Upper lobe of left lung (tissue), 6 donors: ENCODE data around the gene FAM13B. TPM values are rescaled to one million over a fixed set of nuclear protein-coding genes. Genes with fewer than 3 reads are reported as not detected.
"Not testable (repeated sequence)": the region's sequence is repeated elsewhere in the genome, so short reads cannot be mapped to it uniquely, and the experiment has no call there.

Experiments
- ATAC-seq, 2 donors: fragments of 200-7000 bp; cut with Tn5 transposase; one replicate each; pipeline ENCODE4 v1.9.1; 2022; ENCODE audit warnings: mild to moderate bottlenecking in 2 of 2, moderate library complexity in 2 of 2; ENCODE audit not compliant: low FRiP score in 2 of 2
- DNase-seq, 2 donors: peaks; one replicate each; pipeline ENCODE4 v3.0.0-alpha.2; 2019 to 2020
- H3K27ac ChIP-seq, 4 donors: fragments of 200-600 bp; sonication (generic); one replicate each; pipeline ENCODE4 v1.5.1; 2016 to 2019
- H3K27me3 ChIP-seq, 4 donors: fragments of 200-600 bp; sonication (generic); one replicate each; pipeline ENCODE4 v1.5.1; 2017 to 2019
- H3K36me3 ChIP-seq, 4 donors: fragments of 200-600 bp; sonication (generic); one replicate each; pipeline ENCODE4 v1.5.1; 2016 to 2019
- H3K4me1 ChIP-seq, 4 donors: fragments of 200-600 bp; sonication (generic); one replicate each; pipeline ENCODE4 v1.5.1; 2018 to 2019
- H3K4me3 ChIP-seq, 4 donors: fragments of 200-600 bp; sonication (generic); one replicate each; pipeline ENCODE4 v1.5.1; 2017 to 2019; ENCODE audit warnings: mild to moderate bottlenecking in 2 of 4, moderate library complexity in 1 of 4
- H3K9me3 ChIP-seq, 4 donors: fragments of 200-600 bp; sonication (generic); one replicate each; pipeline ENCODE4 v1.5.1; 2018 to 2019
- EP300 ChIP-seq, 4 donors: sonication (generic); formaldehyde crosslinking; IDR thresholded peaks; one replicate each; pipeline ENCODE4 v1.5.1; 2017; ENCODE audit warnings: antibody characterized with exemption in 4 of 4, control low read depth in 2 of 4
- POLR2A ChIP-seq, 4 donors: fragments of 450-650 bp; IDR thresholded peaks; one replicate each; pipeline ENCODE4 v1.5.1; 2016 to 2017; ENCODE audit warnings: antibody characterized with exemption in 4 of 4, mild to moderate bottlenecking in 2 of 4
- POLR2AphosphoS5 ChIP-seq, 2 donors: sonication (generic); formaldehyde crosslinking; IDR thresholded peaks; one replicate each; pipeline ENCODE4 v1.5.1; 2017; ENCODE audit warnings: antibody characterized with exemption in 2 of 2
- WGBS, 2 donors: methylation state at CpG; one replicate each; pipeline ENCODE4 v1.1.5; 2017 to 2018; 5-methylcytosine and 5-hydroxymethylcytosine counted together
- total RNA-seq, 6 donors: library from RNA; depleted of rRNA in 4 of 6; stranded (reverse); fragments of >200 nt in 4 of 6; gene quantifications; one replicate each; pipeline versions ENCODE4 v1.1.0 to v1.2.1, GENCODE V29; 2016 to 2021
- TF ChIP-seq, protein P1 (sequence below), 6 experiments: fragments of 450-650 bp in 4 of 6; fragments of 200-600 bp in 2 of 6; sonication (generic) in 2 of 6; IDR thresholded peaks; one replicate each; pipeline ENCODE4 v1.5.1; 2016 to 2019; ENCODE audit warnings: antibody characterized with exemption in 6 of 6
- donor health status: DM: no; HTN: no; CAD: no; lungs with moderate emphysema.
- donor health status: DM: no; HTN: yes; CAD: no; lungs with severe emphysema.

FAM13B gene
- total RNA-seq, 6 donors from 2014 or later = 27.1 to 62.9 (median 40.7) TPM

DNA sequence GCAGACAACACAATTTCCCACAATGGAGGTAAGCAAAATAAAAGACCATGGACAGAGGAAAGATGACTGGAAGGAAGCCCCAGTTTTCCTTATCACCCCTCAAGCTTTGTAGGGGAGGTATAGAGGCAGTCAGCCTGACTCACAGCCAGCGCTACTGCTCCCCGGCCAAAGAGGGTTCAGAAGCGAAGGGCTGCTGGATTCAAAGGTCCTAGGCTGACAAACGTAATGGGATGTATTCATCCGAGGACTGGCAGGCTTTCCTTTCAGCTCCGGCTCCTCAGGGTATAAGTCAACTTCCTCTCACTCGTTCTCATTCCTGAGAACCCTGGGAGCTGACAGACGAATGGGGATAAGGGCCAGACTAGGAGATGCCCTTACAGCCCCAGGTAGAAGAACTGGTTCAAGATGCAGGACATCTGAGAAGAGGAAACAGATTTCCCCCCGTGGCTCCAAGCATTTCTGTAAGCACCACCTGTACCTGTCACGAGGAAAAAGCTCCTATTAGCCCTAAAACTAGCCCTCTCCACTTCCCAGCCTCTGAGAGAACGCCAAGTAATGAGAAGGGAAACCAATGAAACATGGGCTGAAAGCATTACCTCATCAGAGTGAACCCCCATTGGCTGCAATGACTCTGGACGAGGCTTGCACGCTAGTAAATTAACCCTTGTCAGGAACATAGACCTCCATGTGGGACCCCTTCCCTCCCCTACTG, 22.1 kb upstream of the FAM13B start:
- Histone ChIP-seq H3K36me3 (no peaks in the 10 kb centered on the region), H3K27me3 (no peaks in the 10 kb centered on the region), H3K9me3 (no peaks in the 10 kb centered on the region), H3K27ac (no peak overlapping the region), H3K4me1 (no peaks in the 10 kb centered on the region), H3K4me3 (no peak overlapping the region)
- TF ChIP-seq POLR2A (IDR thresholded peaks at IDR 0.05) (no peak), EP300 (IDR thresholded peaks at IDR 0.05) (no peak), POLR2AphosphoS5 (IDR thresholded peaks at IDR 0.05) (no peak)
- TF ChIP-seq, protein P1, sequence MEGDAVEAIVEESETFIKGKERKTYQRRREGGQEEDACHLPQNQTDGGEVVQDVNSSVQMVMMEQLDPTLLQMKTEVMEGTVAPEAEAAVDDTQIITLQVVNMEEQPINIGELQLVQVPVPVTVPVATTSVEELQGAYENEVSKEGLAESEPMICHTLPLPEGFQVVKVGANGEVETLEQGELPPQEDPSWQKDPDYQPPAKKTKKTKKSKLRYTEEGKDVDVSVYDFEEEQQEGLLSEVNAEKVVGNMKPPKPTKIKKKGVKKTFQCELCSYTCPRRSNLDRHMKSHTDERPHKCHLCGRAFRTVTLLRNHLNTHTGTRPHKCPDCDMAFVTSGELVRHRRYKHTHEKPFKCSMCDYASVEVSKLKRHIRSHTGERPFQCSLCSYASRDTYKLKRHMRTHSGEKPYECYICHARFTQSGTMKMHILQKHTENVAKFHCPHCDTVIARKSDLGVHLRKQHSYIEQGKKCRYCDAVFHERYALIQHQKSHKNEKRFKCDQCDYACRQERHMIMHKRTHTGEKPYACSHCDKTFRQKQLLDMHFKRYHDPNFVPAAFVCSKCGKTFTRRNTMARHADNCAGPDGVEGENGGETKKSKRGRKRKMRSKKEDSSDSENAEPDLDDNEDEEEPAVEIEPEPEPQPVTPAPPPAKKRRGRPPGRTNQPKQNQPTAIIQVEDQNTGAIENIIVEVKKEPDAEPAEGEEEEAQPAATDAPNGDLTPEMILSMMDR (IDR thresholded peaks at IDR 0.05) = no peak
- 30 to 35% methylated on average over 11 to 13 of the region's 13 CpGs for WGBS, 2 donors
- DNase-seq (no peak), ATAC-seq (no peak)

- no peaks in the 10 kb centered on the region for H3K4me1 ChIP-seq
- no peaks in the 10 kb centered on the region for H3K9me3 ChIP-seq
- TF ChIP-seq, protein P1 (IDR thresholded peaks at IDR 0.05) = no peak
- no peak overlapping the region for H3K27ac ChIP-seq
- no peak for DNase-seq
- no peak overlapping the region for H3K4me3 ChIP-seq
- no peaks in the 10 kb centered on the region for H3K36me3 ChIP-seq
- no peak for ATAC-seq
- H3K27me3 ChIP-seq = no peaks in the 10 kb centered on the region
- 38 to 40% methylated on average over 3 of the region's 3 CpGs for WGBS, 2 donors
Observed at GRCh38 chr5:138054206-138054605, 21.3 kb upstream of the FAM13B start.

- Histone ChIP-seq H3K4me3 (no peak overlapping the region), H3K27me3 (no peaks in the 10 kb centered on the region), H3K9me3 (no peaks in the 10 kb centered on the region), H3K4me1 (no peaks in the 10 kb centered on the region), H3K27ac (no peak overlapping the region), H3K36me3 (no peaks in the 10 kb centered on the region)
- TF ChIP-seq POLR2A (IDR thresholded peaks at IDR 0.05) (no peak), POLR2AphosphoS5 (IDR thresholded peaks at IDR 0.05) (no peak), EP300 (IDR thresholded peaks at IDR 0.05) (no peak)
- TF ChIP-seq, protein P1 (IDR thresholded peaks at IDR 0.05) = no peak
- DNase-seq = no peak
- WGBS, 2 donors = 74 to 76% methylated on average over 3 of the region's 3 CpGs
- no peak for ATAC-seq
Observed at GRCh38 chr5:138053554-138053953, 20.7 kb upstream of the FAM13B start.

DNA sequence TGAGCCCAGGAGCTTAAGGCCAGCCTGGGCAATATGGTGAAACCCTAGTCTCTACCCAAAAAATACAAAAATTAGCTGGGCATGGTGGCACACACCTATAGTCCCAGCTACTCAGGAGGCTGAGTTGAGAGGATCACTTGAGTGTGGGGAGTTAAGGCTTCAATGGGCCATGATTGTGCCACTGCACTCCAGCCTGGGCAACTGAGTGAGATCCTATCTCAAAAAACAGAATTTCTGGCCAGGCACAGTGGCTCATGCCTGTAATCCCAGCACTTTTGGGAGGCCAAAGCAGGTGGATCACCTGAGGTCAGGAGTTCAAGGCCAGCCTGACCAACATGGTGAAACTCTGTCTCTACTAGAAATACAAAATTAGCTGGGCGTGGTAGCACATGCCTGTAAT, 19.8 kb upstream of the FAM13B start:
- not testable (repeated sequence) for H3K4me1 ChIP-seq, H3K27me3 ChIP-seq, H3K9me3 ChIP-seq, DNase-seq, H3K4me3 ChIP-seq, H3K27ac ChIP-seq, ATAC-seq, H3K36me3 ChIP-seq
- WGBS, 2 donors = 80 to 100% methylated on average over 1 of the region's 1 CpG

DNA sequence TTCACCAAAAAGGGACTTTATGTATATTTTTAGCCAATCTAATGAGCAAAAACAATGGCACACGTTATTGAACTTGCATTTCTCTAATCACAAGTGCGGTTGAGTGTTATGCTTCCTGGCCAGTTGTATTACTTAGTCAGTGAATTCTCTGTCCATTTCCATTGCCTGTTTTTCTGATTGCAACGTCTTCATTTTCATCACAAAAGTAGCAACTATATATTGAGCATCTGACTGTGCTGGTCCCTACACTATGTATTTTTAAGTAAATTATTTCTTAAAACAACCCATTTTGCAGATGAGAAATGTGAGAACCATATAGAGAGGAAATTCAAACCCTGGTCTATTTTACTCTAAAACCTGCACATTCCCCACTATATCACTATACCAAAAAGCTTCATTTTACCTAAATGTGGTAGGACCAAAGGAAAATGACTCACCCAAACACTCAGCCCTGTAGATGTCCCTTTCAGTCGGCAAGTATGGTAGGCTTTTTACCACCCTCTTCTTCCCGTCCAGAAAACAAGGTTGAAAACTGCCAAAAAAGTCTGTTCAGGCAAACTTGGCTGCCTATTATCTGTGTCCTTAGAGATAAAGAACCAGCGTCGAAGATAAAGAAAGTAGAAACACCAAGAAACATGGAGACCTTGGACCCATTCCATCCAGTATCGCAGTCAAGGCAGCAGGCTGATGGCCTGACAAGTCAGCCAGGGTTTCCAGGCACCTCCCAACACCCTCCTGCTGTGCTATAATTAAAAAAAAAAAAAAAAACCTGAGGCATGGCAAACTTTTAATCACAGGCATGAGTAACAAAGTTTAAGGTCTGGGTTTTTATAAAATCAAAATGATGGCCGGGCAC, 18.8 kb upstream of the FAM13B start:
- no peak overlapping the region for H3K27ac ChIP-seq
- no peaks in the 10 kb centered on the region for H3K4me1 ChIP-seq
- no peaks in the 10 kb centered on the region for H3K27me3 ChIP-seq
- no peak for TF ChIP-seq POLR2A (IDR thresholded peaks at IDR 0.05)
- TF ChIP-seq, protein P1 (IDR thresholded peaks at IDR 0.05) = no peak
- no peak for TF ChIP-seq POLR2AphosphoS5 (IDR thresholded peaks at IDR 0.05)
- TF ChIP-seq EP300 (IDR thresholded peaks at IDR 0.05) = no peak
- no peak overlapping the region for H3K4me3 ChIP-seq
- DNase-seq (no peak), ATAC-seq (no peak)
- WGBS, 2 donors = 68 to 70% methylated on average over 9 of the region's 9 CpGs
- H3K9me3 ChIP-seq = no peaks in the 10 kb centered on the region
- H3K36me3 ChIP-seq = no peaks in the 10 kb centered on the region

DNA sequence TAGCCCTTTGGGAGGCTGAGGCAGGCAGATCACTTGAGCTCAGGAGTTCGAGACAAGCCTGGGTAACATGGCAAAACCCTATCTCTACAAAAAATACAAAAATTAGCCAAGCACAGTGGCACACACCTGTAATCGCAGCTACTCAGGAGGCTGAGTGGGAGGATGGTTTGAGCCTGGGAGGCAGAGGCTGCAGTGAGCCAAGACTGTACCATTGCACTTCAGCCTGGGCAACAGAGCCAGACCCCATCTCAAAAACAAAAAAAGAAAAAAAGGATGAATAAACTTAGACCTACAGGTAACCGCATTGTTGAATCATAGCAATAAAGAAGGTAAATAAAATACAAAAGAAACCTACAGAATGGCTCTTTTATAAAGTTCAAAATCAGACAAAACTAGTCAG, 12.4 kb upstream of the FAM13B start:
- H3K27ac ChIP-seq, DNase-seq, H3K36me3 ChIP-seq, H3K27me3 ChIP-seq, H3K4me1 ChIP-seq, H3K9me3 ChIP-seq, H3K4me3 ChIP-seq, ATAC-seq: not testable (repeated sequence)
- 92 to 96% methylated on average over 3 of the region's 3 CpGs for WGBS, 2 donors
